Immature natural killer cell (primary cell): ENCODE results near the gene KBTBD12. TPM values are rescaled to one million over a fixed set of nuclear protein-coding genes. Genes with fewer than 3 reads are reported as not detected.
A peak's percentile ranks its signal among the peaks of the same experiment; 100 is the strongest.
"Not testable (repeated sequence)": the region's sequence is repeated elsewhere in the genome, so short reads cannot be mapped to it uniquely, and the experiment has no call there.

ENCODE experiments used
- DNase-seq, 3 donors: peaks; one replicate each; pipeline ENCODE4 v3.0.0; 2022; ENCODE audit warnings: mixed read lengths in 1 of 3
- H3K27ac Mint-ChIP-seq, 6 donors: one replicate each; pipeline ENCODE4 v1.8.0; 2020; ENCODE audit warnings: mixed read lengths in 6 of 6, mild to moderate bottlenecking in 5 of 6, inconsistent platforms in 4 of 6, moderate library complexity in 3 of 6
- H3K27me3 Mint-ChIP-seq, 3 donors: one replicate each; pipeline ENCODE4 v1.8.0; 2020 to 2021; ENCODE audit warnings: low read depth in 3 of 3, mild to moderate bottlenecking in 3 of 3, mixed read lengths in 3 of 3, moderate library complexity in 3 of 3, inconsistent platforms in 1 of 3
- H3K36me3 Mint-ChIP-seq, 3 donors: one replicate each; pipeline ENCODE4 v1.8.0; 2020; ENCODE audit warnings: mixed read lengths in 3 of 3, inconsistent platforms in 2 of 3, mild to moderate bottlenecking in 2 of 3
- H3K4me1 Mint-ChIP-seq, 2 donors: one replicate each; pipeline ENCODE4 v1.8.0; 2020; ENCODE audit warnings: inconsistent platforms in 2 of 2, mild to moderate bottlenecking in 2 of 2, mixed read lengths in 2 of 2, moderate library complexity in 1 of 2
- H3K4me3 Mint-ChIP-seq, 5 donors: one replicate each; pipeline ENCODE4 v1.8.0; 2020; ENCODE audit warnings: mild to moderate bottlenecking in 5 of 5, mixed read lengths in 5 of 5, inconsistent platforms in 3 of 5, moderate library complexity in 3 of 5
- H3K9me3 Mint-ChIP-seq, 6 donors: one replicate each; pipeline ENCODE4 v1.8.0; 2020; ENCODE audit warnings: mild to moderate bottlenecking in 6 of 6, mixed read lengths in 6 of 6, inconsistent platforms in 4 of 6, moderate library complexity in 3 of 6
- polyA plus RNA-seq, 3 donors: library from polyadenylated mRNA; unstranded; fragments of 300-500 nt; fragmentation: Illumina TruSeq; gene quantifications; one replicate each; pipeline ENCODE4 v1.2.3, GENCODE V29; 2021

The KBTBD12 gene, protein sequence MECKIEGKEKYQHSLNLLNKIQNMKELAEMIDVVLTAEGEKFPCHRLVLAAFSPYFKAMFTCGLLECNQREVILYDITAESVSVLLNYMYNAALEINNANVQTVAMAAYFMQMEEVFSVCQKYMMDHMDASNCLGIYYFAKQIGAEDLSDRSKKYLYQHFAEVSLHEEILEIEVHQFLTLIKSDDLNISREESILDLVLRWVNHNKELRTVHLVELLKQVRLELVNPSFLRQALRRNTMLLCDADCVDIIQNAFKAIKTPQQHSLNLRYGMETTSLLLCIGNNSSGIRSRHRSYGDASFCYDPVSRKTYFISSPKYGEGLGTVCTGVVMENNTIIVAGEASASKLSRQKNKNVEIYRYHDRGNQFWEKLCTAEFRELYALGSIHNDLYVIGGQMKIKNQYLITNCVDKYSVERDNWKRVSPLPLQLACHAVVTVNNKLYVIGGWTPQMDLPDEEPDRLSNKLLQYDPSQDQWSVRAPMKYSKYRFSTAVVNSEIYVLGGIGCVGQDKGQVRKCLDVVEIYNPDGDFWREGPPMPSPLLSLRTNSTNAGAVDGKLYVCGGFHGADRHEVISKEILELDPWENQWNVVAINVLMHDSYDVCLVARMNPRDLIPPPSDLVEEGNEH
- not detected for polyA plus RNA-seq

DNA sequence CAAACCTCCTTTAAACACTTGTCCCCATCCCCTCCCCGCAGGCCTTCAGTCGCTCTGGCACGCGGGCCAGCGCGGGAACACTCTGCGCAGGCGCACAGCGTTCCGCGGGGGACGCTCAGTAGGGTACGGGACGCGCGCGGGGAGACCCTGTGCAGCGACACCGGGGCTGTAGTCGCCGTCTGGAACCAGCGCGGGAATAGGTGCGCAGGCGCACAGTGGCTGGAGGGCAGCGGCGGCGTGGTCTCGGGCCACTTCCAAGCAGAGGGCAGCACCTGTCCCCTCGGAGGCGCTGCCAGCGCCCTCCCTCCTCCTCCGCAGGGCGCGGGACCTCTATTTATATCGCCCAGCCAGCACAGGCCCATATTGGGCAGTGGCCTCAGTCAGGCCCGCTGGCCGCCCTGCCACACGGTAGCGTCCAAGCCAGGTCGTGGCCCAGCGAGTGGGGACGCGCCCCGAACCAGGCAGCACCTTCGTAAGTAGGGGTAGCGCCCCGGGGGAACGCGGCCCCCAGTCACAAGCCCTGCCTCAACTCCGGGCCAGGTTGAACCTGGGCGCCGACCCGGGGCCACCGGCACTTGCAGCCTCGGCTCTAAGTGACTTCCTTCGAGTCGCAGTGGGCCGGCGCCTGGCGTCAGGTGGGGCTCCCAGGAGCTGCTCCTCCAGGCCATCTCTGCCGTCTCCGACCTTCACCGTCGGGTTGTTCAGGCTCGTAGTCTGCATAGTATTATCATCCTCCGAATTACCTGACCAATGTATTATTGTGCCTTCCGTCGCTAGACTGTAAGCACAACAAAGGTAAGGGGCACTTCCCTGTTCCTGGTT lies at the start of gene KBTBD12:
Gene KBTBD12, plus strand, starts transcription at position 118 of the 822 bp plus-strand sequence. CDS start 7,830 bp downstream, outside the sequence.
- Mint-ChIP-seq H3K9me3 (no peaks in the 10 kb centered on the region), H3K27ac (no peak within 1 kb of the TSS), H3K4me1 (peaks cover 3 to 7% of the 10 kb centered on the region in 2 donors), H3K4me3 (peak within 1 kb of the TSS in 3 of 5 donors; percentile 33 to 62 (median 56)), H3K36me3 (no peaks in the 10 kb centered on the region), H3K27me3 (peaks cover 4 to 13% (median 8%) of the 10 kb centered on the region in 3 donors)
- no peak for DNase-seq

- no peak for DNase-seq
- Mint-ChIP-seq H3K36me3 (no peaks in the 10 kb centered on the region), H3K27ac (no peak overlapping the region), H3K4me3 (no peak overlapping the region), H3K27me3 (peaks cover 0 to 7% (median 0%) of the 10 kb centered on the region in 3 donors), H3K9me3 (no peaks in the 10 kb centered on the region), H3K4me1 (no peaks in the 10 kb centered on the region)
These were observed 49.1 kb upstream of the KBTBD12 start for GRCh38 chr3:127865941-127866340.

DNA sequence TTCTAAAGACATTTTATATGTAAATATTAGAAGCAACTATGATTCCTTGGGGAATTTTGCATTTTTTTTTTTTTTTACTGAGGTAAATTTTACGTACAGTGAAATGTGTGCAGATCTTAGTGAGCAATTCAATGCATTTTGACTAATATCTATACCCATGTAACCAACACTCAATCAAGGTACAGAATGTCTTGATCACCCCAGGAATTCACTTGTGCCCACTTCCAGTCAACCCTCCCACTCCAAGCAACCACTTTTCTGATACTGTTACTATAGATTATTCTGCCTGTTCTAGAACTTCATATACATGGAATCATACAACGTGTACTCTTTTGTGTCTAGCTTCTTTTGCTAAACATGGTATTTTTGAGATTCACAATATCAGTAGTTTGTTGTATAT lies 47.6 kb upstream of the KBTBD12 start:
- Mint-ChIP-seq H3K4me3 (no peak overlapping the region), H3K36me3 (no peaks in the 10 kb centered on the region), H3K4me1 (no peaks in the 10 kb centered on the region), H3K27me3 (peaks cover 0 to 10% (median 0%) of the 10 kb centered on the region in 3 donors), H3K27ac (no peak overlapping the region), H3K9me3 (no peaks in the 10 kb centered on the region)
- DNase-seq, result no peak

DNA sequence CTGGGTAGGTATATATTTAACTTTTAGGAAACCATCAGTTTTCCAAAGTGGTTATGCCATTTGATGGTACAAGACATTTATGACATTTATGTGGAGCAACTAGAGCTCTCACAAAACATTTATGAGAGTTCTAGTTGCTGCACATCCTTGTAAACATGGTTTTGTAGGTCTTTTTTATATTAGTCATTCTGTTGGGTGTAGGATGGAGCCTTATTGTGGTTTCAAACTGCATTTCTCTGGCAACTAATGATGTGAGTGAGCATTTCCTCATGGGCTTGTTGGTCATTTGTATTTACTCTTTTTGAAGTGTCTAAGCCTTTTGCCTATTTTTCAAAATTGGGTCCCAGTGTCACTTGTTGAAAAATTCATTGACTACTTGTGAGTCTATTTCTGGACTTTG lies 47.0 kb upstream of the KBTBD12 start:
- no peak overlapping the region for H3K27ac Mint-ChIP-seq
- H3K9me3 Mint-ChIP-seq, result no peaks in the 10 kb centered on the region
- H3K4me3 Mint-ChIP-seq, result no peak overlapping the region
- no peaks in the 10 kb centered on the region for H3K4me1 Mint-ChIP-seq
- peaks cover 0 to 11% (median 0%) of the 10 kb centered on the region in 3 donors for H3K27me3 Mint-ChIP-seq
- H3K36me3 Mint-ChIP-seq, result no peaks in the 10 kb centered on the region
- no peak for DNase-seq

DNA sequence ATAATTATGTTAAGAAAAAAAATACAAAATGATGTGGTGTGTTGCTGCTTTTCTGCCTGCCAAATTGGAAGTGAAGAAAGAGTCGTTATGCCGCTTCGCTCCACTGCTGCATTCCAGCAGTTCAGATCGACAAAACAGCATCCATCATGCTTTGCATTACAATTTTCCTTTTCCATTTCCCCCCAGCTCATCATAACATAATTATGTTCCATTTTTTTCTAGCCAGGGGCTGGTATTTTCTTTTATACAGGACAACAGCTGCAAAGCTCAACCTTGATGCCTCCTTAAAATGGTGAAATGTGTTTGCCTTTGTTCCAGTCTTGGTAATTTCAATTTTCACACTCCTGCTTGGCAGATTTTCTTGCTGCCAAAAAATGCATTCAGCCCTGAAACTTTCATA lies 44.9 kb upstream of the KBTBD12 start:
- Mint-ChIP-seq H3K27ac (no peak overlapping the region), H3K36me3 (no peaks in the 10 kb centered on the region), H3K4me1 (no peaks in the 10 kb centered on the region), H3K4me3 (no peak overlapping the region), H3K27me3 (peaks cover 0 to 11% (median 0%) of the 10 kb centered on the region in 3 donors), H3K9me3 (no peaks in the 10 kb centered on the region)
- no peak for DNase-seq

DNA sequence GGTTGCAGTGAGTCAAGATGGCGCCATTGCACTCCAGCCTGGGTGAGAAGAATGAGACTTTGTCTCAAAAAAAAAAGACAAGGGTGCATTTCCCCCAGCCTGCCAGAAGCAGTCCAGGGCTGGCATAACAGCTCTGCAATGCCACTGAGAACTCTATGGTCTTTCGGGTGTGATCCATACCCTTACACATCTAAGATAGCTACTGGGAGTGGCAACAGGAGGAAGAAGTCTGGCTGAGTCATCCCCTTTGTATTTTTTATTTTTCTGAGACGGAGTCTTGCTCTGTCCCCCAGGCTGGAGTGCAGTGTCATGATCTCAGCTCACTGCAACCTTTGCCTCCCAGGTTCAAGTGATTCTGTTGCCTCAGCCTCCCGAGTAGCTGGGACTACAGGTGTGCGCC lies 40.9 kb upstream of the KBTBD12 start:
- not testable (repeated sequence) for DNase-seq, H3K4me3 Mint-ChIP-seq, H3K36me3 Mint-ChIP-seq, H3K27me3 Mint-ChIP-seq, H3K4me1 Mint-ChIP-seq, H3K9me3 Mint-ChIP-seq, H3K27ac Mint-ChIP-seq

DNA sequence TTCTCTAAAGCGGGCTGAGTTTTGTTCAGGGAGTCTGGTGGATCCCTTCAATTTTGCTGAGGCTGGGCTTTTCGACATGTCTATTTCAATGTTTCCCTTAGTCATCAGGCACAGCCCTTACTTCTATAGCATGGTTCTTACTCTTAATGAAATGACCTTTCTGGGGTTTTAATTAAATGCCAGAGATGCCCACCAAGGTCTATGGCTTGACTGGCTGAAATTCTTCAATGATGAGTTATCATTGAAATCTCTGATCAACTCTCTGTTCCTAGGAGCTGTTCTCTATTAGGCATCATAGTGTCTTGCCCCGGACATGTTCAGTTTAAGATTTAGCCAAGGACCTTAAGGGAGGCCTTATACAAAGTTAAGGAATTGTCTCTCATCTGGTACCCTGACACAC lies 33.4 kb upstream of the KBTBD12 start:
- DNase-seq, result no peak
- Mint-ChIP-seq H3K36me3 (no peaks in the 10 kb centered on the region), H3K4me3 (no peak overlapping the region), H3K9me3 (no peaks in the 10 kb centered on the region), H3K27me3 (peaks cover 0 to 5% (median 4%) of the 10 kb centered on the region in 3 donors), H3K4me1 (no peaks in the 10 kb centered on the region), H3K27ac (no peak overlapping the region)

DNA sequence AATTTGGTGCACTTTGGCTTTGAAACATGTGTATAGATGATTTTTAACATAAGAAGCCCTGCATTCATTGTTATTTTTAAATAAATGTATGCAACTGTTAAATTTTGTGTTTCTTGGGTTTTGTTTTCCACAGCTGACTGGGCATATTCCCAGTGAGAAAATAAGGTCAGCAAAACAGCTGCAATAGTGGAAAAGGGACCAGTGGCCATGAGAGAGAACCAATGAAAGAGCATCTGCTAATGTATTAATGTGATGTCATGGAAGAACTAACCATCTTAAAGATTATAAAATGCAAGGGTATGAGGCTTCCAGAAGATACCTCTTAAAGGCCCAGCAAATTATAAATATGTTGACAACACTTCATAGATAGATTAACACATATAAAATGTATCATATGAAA lies 31.0 kb upstream of the KBTBD12 start:
- peaks cover 0 to 7% (median 1%) of the 10 kb centered on the region in 3 donors for H3K27me3 Mint-ChIP-seq
- no peaks in the 10 kb centered on the region for H3K9me3 Mint-ChIP-seq
- no peak overlapping the region for H3K27ac Mint-ChIP-seq
- H3K36me3 Mint-ChIP-seq, result no peaks in the 10 kb centered on the region
- DNase-seq, result no peak
- H3K4me1 Mint-ChIP-seq, result no peaks in the 10 kb centered on the region
- H3K4me3 Mint-ChIP-seq, result no peak overlapping the region

GRCh38 chr3:127886231-127886955 lies 28.6 kb upstream of the KBTBD12 start:
- Mint-ChIP-seq H3K27me3 (peaks cover 0 to 7% (median 1%) of the 10 kb centered on the region in 3 donors), H3K4me1 (no peaks in the 10 kb centered on the region), H3K27ac (no peak overlapping the region), H3K4me3 (no peak overlapping the region), H3K36me3 (peaks cover 0 to 5% (median 0%) of the 10 kb centered on the region in 3 donors), H3K9me3 (peaks cover 0 to 10% (median 4%) of the 10 kb centered on the region in 6 donors)
- DNase-seq, result no peak

DNA sequence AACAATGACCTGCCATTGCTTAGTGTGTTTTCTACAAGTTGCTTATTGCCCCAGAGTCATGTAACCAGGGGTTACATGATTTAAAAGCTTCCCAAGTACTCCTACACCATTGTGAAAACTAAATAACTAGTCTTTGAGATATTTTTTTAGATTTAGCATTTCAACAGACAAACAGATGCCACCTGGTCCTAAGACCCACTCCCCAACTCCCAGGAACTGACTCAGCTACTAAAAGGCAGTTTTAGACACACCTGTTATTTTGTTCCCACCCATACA lies 28.1 kb upstream of the KBTBD12 start:
- DNase-seq, result no peak
- Mint-ChIP-seq H3K27ac (no peak overlapping the region), H3K4me1 (no peaks in the 10 kb centered on the region), H3K4me3 (no peak overlapping the region), H3K36me3 (peaks cover 0 to 5% (median 0%) of the 10 kb centered on the region in 3 donors), H3K27me3 (peaks cover 0 to 7% (median 1%) of the 10 kb centered on the region in 3 donors), H3K9me3 (peaks cover 0 to 11% (median 4%) of the 10 kb centered on the region in 6 donors)

- Mint-ChIP-seq H3K27ac (no peak overlapping the region), H3K36me3 (peaks cover 0 to 5% (median 0%) of the 10 kb centered on the region in 3 donors), H3K27me3 (peaks cover 0 to 9% (median 1%) of the 10 kb centered on the region in 3 donors), H3K9me3 (peaks cover 0 to 11% (median 5%) of the 10 kb centered on the region in 6 donors), H3K4me3 (no peak overlapping the region), H3K4me1 (no peaks in the 10 kb centered on the region)
- no peak for DNase-seq
These were observed 27.7 kb upstream of the KBTBD12 start for GRCh38 chr3:127887321-127887720.

DNA sequence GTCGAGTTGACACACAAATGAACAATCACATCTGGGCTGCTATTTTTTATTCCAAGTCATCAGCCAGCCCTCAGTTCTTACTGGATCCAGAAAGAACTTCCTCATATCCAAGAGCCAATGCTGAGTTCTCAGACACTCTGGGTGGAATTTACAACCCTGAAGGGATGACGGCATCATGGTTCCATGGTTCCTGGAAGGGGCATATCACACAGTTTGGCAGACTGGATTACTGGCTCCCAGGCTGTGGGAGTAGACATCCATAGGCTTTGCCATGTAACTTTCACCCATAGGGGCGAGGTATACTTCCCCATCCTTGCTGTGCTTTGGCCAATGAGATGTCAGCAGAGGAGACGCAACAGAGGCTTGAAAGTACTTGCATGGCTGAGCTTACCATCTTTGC lies 26.9 kb upstream of the KBTBD12 start:
- Mint-ChIP-seq H3K27me3 (peaks cover 0 to 11% (median 1%) of the 10 kb centered on the region in 3 donors), H3K4me3 (no peak overlapping the region), H3K36me3 (peaks cover 0 to 5% (median 0%) of the 10 kb centered on the region in 3 donors), H3K4me1 (no peaks in the 10 kb centered on the region), H3K9me3 (peaks cover 0 to 11% (median 5%) of the 10 kb centered on the region in 6 donors), H3K27ac (no peak overlapping the region)
- no peak for DNase-seq

- DNase-seq, result no peak
- no peak overlapping the region for H3K27ac Mint-ChIP-seq
- peaks cover 0 to 5% (median 0%) of the 10 kb centered on the region in 3 donors for H3K36me3 Mint-ChIP-seq
These were observed 26.4 kb upstream of the KBTBD12 start for GRCh38 chr3:127888564-127889107.

More at GRCh38 chr3:127888564-127889107, 26.4 kb upstream of the KBTBD12 start:
- Mint-ChIP-seq H3K9me3 (peaks cover 0 to 11% (median 5%) of the 10 kb centered on the region in 6 donors), H3K4me1 (no peaks in the 10 kb centered on the region), H3K27me3 (peaks cover 0 to 11% (median 2%) of the 10 kb centered on the region in 3 donors), H3K4me3 (no peak overlapping the region)
